GM21360 (cell line): Measurements from ENCODE around the gene LRBA.

ENCODE experiments used
- ATAC-seq: cut with Tn5 transposase; IDR thresholded peaks from one replicate; pipeline ENCODE4 v1.9.1; 2021; ENCODE audit warnings: mild to moderate bottlenecking, moderate library complexity; ENCODE audit not compliant: unreplicated experiment

LRBA gene

GRCh38 chr4:150258569-150258968 lies 756.5 kb downstream of the LRBA start:
- no peak for ATAC-seq

DNA sequence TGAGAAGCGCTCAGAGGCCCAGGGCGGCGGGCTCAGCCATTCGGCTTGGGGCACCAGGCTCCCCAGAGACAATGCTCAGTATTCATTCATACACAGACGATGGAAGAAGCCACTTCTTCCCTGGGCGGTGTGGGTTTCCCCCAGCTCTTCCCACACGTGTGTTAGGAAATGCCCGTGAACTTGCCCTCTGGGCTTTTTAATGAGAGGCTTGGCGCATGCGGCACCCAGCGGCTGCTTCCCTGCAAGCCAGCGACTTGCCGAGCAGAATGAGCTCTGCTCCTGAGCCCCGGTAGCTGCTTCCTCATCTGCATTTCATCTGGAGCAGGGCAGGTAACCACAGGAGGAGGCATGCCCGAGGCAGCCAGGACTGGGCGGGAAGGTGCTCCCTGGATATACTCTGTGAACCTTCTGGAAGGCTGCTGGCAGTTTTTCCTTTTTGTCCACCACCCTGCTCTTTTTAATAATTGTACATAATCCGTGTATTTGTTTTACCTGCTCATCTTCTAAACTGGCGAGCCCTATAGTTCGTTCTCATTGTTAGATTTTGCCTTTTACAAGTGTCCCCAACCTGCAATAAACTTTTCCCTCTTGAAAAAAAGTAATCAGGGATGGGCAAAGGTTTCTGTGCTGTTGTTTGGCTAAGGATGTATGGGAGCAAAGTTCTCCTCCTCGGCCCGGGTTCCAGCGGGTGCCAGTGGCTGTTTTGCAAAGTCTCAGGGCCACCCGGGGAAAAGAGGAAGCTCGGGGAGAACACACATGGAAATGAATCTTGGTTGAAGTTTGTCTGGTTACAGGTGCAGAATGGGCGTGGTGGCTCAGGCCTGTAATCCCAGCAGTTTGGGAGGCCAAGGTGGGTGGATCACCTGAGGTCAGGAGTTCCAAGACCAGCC lies 758.0 kb downstream of the LRBA start:
- ATAC-seq, result no peak

GRCh38 chr4:150256225-150256620 lies 758.9 kb downstream of the LRBA start:
- no peak for ATAC-seq

- ATAC-seq, result no peak
These were observed 759.4 kb downstream of the LRBA start for GRCh38 chr4:150255610-150256224.

GRCh38 chr4:150253965-150254630 lies 761.0 kb downstream of the LRBA start:
- no peak for ATAC-seq

DNA sequence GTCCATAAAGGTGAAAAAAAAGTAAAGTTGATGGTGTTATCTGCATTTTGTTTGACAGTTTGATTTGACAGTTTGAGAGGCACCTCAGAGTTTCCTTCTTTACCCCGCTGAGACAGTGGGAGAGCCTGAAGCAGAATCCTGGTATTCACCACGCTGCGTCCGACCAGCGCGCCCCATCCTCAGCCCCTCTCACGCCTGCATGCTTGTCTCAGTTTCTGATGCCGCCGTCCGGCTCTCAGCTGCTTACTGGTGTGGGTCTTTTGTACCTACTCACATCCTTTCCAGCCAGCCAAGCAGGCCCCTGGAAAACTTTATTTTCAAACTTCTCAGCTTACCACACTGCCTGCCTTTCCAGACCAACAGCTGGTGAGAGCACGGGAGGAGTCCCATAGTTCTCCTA lies 761.7 kb downstream of the LRBA start:
- no peak for ATAC-seq

DNA sequence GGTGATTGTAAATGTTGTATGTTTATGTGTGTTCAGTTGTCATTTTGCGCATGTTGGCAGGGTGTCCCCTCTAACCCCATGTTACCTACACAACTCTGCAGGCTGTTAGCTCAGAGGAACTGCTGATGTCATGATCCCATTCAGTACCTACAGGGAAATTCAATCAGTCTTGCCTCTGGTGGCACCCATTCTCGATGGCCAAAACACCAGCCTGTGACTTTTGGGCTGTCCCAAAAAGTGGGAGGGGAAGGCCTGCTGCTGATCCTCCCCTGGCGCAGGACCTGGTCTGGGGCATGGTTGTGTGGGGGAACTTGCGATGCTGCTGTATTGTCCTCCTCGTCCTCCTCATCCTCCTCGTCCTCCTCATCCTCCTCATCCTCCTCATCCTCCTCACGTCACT lies 762.3 kb downstream of the LRBA start:
- no peak for ATAC-seq

GRCh38 chr4:150252306-150252705 lies 762.8 kb downstream of the LRBA start:
- no peak for ATAC-seq

GRCh38 chr4:150251752-150252190 lies 763.3 kb downstream of the LRBA start:
- ATAC-seq, result no peak

DNA sequence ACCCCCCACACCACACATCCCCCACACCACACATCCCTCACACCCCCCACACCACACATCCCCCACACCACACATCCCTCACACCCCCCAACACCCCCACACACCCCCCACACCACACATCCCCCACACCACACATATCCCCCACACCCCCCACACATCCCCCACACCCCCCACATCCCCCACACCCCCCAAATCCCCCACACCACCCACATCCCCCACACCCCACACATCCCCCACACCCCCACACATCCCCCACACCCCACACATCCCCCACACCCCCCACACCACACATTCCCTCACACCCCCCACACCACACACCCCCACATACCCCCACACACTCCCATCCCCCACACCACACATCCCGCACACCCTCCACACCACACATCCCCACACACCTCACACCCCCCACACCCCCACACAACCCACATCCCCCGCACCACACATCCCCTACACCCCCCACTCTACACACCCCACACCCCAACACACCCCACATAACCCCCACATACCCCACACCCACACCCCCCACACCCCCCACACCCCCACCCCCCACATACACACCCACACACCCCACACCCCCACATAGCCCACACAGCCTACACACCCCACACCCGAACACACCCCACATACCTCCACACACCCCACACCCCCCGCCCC lies 764.0 kb downstream of the LRBA start:
- ATAC-seq, result no peak

GRCh38 chr4:150250293-150250997 lies 764.6 kb downstream of the LRBA start:
- ATAC-seq, result no peak

- no peak for ATAC-seq
These were observed 766.9 kb downstream of the LRBA start for GRCh38 chr4:150248181-150248580.

DNA sequence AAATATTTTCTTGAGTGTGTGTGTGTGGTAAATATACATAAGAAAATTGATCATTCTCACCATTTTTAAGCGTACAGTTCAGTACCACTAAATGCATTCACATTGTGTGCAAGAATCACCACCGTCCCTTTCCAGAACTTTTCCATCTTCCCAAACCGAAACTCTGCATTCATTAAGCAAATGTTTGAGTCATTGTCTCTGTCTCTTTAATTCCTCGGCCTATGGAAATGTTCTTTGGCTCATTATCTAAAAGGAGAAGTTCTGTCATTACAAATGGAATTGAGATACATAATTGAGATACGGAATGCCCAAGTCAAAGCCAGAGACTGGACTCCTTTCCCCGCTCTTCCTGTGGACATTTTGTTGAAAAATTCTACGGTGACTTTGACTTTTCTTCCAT lies 767.9 kb downstream of the LRBA start:
- no peak for ATAC-seq

DNA sequence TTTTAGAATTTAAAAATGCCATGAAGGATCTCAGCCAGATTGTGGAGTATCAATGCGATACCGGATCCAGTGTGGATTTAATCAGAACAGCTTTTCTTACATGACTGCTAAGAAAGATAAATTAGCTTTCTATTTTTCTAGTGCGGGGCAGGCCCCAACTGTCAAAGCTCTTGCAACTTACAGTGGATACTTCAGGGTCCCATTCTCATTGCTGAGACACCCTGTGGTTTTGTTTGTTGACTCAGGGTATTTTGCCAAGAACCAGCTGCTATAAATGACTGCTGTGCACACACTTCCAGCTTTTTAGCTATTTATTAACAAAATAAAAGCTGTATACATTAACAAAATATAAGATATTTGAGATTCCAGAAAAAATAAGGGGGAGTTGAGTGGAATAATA lies 770.5 kb downstream of the LRBA start:
- ATAC-seq, result no peak

GRCh38 chr4:150243932-150244331 lies 771.2 kb downstream of the LRBA start:
- no peak for ATAC-seq

GRCh38 chr4:150242820-150243458 lies 772.1 kb downstream of the LRBA start:
- no peak for ATAC-seq

- ATAC-seq, result no peak
These were observed 775.1 kb downstream of the LRBA start for GRCh38 chr4:150240011-150240410.

DNA sequence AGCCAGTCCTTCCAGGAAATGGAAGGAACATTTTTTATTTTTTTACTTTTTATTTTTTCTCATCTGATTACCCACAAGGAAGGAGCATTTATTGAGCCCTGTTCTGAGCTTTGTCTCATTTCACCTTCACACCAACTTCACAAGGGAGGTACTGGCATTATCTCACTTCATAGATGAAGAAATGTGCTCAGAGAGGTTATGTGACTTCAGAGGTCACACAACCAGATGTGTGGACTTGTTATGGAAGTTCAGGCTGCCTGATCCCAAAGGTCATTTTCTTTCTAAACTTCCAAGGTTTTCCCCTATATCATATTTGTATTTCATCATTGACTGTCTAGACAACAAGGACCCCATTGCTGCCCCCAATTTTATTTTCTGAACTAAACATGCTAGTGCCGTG lies 776.5 kb downstream of the LRBA start:
- no peak for ATAC-seq

- no peak for ATAC-seq
These were observed 777.8 kb downstream of the LRBA start for GRCh38 chr4:150237110-150237872.
